Measurements from ENCODE around the gene SEC14L5.

SEC14L5 gene

DNA sequence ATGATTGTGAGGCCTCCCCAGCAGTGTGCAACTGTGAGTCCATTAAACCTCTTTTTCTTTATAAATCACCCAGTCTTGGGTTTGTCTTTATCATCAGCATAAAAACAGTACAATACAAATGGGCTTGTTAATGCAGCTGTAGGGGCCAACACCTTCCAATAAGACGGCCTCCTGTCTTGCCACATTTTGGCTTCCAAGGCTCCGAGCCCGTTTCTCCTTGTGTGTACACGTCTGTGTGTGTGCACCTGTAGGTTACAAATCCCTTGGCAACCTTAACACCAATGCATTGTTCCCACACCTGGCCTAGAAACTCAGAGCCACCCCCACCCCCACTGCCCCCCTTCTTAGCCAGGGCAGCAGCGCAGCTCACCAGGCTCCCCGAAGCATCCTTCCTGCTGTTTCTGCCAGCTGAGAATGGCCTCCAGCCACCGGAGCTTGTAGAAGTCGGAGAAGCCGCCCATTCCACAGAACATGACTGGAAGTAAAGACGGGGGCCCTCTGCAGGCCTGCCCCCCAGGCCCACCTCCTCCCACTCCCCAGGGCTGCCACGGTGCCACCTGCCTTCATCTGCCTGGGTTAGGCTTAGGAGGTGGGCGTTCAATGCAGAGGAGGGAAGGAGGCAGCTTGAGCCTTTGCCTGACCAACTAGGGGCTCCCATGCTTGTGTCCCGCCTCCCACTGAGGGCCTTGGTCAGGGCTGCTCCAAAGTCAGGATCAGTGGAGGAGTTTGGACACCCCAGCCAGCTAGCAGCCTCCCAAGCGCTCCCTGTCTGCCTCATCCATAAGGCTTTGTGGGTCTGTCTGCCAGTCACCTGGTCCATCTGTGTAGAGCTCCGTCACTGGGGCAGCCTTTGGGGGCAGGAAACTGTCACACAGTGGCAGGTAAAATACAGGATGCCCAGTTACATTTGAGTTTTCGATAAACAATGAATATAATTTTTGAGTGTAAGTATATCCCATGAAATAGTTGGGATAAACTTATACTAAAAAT, 97.0 kb downstream of the SEC14L5 start:
- no peaks in the 10 kb centered on the region for H3K79me2 ChIP-seq (ENCODE audit: low read length)
- TF ChIP-seq, protein P1, sequence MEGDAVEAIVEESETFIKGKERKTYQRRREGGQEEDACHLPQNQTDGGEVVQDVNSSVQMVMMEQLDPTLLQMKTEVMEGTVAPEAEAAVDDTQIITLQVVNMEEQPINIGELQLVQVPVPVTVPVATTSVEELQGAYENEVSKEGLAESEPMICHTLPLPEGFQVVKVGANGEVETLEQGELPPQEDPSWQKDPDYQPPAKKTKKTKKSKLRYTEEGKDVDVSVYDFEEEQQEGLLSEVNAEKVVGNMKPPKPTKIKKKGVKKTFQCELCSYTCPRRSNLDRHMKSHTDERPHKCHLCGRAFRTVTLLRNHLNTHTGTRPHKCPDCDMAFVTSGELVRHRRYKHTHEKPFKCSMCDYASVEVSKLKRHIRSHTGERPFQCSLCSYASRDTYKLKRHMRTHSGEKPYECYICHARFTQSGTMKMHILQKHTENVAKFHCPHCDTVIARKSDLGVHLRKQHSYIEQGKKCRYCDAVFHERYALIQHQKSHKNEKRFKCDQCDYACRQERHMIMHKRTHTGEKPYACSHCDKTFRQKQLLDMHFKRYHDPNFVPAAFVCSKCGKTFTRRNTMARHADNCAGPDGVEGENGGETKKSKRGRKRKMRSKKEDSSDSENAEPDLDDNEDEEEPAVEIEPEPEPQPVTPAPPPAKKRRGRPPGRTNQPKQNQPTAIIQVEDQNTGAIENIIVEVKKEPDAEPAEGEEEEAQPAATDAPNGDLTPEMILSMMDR (IDR thresholded peaks at IDR 0.05; ENCODE audit: low read depth, low read length), result no peak
- no peak for TF ChIP-seq EZH2phosphoT487 (IDR thresholded peaks at IDR 0.05; ENCODE audit: low read depth)
- H3K9ac ChIP-seq (ENCODE audit: low read length), result no peak overlapping the region
- H3K27ac ChIP-seq (ENCODE audit: low read length), result no peak overlapping the region
- no peaks in the 10 kb centered on the region for H3K36me3 ChIP-seq (replicated peaks; ENCODE audit: low read depth, low read length)
- peaks cover 5% of the 10 kb centered on the region; the same call in 1 of the 2 replicates for H3K27me3 ChIP-seq (ENCODE audit: low read depth, low read length)
- no peak overlapping the region for H3K4me2 ChIP-seq (ENCODE audit: low read length)
- H4K20me1 ChIP-seq (ENCODE audit: insufficient read depth, low read length), result no peaks in the 10 kb centered on the region
- no peaks in the 10 kb centered on the region for H3K9me3 ChIP-seq (ENCODE audit: insufficient read depth, low read length)
- no peak overlapping the region for H3K4me3 ChIP-seq (ENCODE audit: low read length)
- no peaks in the 10 kb centered on the region for H3K4me1 ChIP-seq (ENCODE audit: low read length)
- H2AFZ ChIP-seq (ENCODE audit: low read depth, low read length), result no peak overlapping the region

DNA sequence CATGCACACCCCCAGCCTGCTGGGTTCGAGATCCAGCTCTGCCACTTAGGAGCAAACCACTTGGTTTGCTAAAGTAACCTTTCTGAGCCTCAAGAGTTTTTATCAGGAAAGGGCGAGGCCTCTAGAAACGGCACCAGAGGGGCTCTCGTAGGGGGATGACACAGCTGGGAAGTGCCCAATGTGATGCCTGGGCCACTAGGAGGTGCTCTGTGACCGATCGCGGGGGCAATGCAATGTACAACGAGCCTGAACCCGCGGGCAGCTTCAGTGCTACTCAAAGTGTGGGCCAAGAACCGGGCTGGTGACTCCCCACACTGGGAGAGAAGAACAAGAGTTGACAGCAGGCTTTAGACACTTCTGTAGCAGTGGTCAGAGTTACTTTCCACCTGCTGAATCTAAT, 98.2 kb downstream of the SEC14L5 start:
- H3K9me3 ChIP-seq (ENCODE audit: insufficient read depth, low read length), result no peaks in the 10 kb centered on the region
- TF ChIP-seq, protein P1 (IDR thresholded peaks at IDR 0.05; ENCODE audit: low read depth, low read length), result peak; percentile 57
- TF ChIP-seq EZH2phosphoT487 (IDR thresholded peaks at IDR 0.05; ENCODE audit: low read depth), result no peak
- H3K27ac ChIP-seq (ENCODE audit: low read length), result no peak overlapping the region
- H3K4me3 ChIP-seq (ENCODE audit: low read length), result no peak overlapping the region
- no peaks in the 10 kb centered on the region for H4K20me1 ChIP-seq (ENCODE audit: insufficient read depth, low read length)
- H2AFZ ChIP-seq (ENCODE audit: low read depth, low read length), result 0 out of 2 replicates have a peak overlapping the region, but pooled peaks have one; percentile 12
- peaks cover 4% of the 10 kb centered on the region; the same call in 1 of the 2 replicates for H3K27me3 ChIP-seq (ENCODE audit: low read depth, low read length)
- H3K36me3 ChIP-seq (replicated peaks; ENCODE audit: low read depth, low read length), result no peaks in the 10 kb centered on the region
- H3K4me2 ChIP-seq (ENCODE audit: low read length), result no peak overlapping the region
- H3K4me1 ChIP-seq (ENCODE audit: low read length), result no peaks in the 10 kb centered on the region
- no peak overlapping the region for H3K9ac ChIP-seq (ENCODE audit: low read length)
- H3K79me2 ChIP-seq (ENCODE audit: low read length), result no peaks in the 10 kb centered on the region

DNA sequence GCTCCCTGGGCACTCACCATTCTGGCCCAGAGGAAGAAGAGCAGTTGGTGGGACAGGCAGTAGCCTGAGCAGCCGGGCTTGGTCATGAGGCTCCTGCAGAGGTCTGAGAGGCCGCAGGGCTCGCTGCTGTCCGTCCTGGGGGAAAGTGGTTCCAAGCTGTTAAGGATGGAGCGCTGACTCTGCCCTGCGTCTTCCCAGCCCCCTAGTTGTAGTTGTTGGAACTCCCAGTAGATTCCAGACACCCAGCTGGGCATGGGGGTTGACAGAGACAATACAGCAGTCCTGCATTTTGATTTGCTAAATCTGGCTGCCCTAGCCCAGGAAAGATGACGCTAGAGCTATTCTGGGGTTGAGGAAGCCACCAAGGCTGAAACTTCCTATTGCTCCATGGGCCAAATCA, 100.3 kb downstream of the SEC14L5 start:
- H3K4me1 ChIP-seq (ENCODE audit: low read length), result no peaks in the 10 kb centered on the region
- H2AFZ ChIP-seq (ENCODE audit: low read depth, low read length), result no peak overlapping the region
- H3K36me3 ChIP-seq (replicated peaks; ENCODE audit: low read depth, low read length), result no peaks in the 10 kb centered on the region
- H3K27me3 ChIP-seq (ENCODE audit: low read depth, low read length), result peaks cover 12% of the 10 kb centered on the region; the same call in 1 of the 2 replicates
- H3K79me2 ChIP-seq (ENCODE audit: low read length), result no peaks in the 10 kb centered on the region
- no peak overlapping the region for H3K4me3 ChIP-seq (ENCODE audit: low read length)
- no peaks in the 10 kb centered on the region for H4K20me1 ChIP-seq (ENCODE audit: insufficient read depth, low read length)
- TF ChIP-seq EZH2phosphoT487 (IDR thresholded peaks at IDR 0.05; ENCODE audit: low read depth), result no peak
- TF ChIP-seq, protein P1 (IDR thresholded peaks at IDR 0.05; ENCODE audit: low read depth, low read length), result no peak
- no peak overlapping the region for H3K9ac ChIP-seq (ENCODE audit: low read length)
- H3K27ac ChIP-seq (ENCODE audit: low read length), result no peak overlapping the region
- no peak overlapping the region for H3K4me2 ChIP-seq (ENCODE audit: low read length)
- no peaks in the 10 kb centered on the region for H3K9me3 ChIP-seq (ENCODE audit: insufficient read depth, low read length)

DNA sequence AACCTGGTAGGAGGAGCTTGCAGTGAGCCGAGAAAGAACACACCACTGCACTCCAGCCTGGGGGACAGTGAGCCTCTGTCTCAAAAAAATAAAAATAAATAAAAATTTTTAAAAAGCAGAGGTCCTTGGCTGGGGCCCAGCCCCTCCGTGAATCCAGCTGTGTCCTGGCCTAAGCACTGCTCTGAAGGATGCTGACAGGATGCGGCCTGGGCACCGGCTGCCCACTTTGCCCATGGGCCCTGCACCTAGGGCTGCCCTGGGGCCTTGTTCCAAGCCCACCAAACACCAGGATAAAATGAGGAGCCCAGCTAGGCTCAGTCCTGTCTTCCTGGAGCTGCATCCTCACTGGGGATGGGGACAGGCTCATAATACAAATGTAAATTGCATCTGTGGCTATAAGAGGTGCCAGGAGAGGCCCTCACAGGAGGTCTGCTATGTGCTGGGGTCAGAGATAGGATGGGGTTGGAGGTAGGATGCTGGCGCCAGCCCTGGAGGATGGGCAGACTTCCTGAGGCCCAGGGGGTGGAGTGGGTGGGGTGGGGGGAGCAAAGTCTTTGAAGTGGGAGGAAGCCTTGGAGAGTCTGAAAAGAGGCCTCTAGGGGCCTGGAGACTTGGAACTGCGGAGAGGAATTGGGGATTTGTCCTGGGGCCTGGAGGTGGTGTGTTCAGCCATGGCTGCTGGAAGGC, 101.4 kb downstream of the SEC14L5 start:
- Histone ChIP-seq H3K4me1 (ENCODE audit: low read length) (no peaks in the 10 kb centered on the region), H3K27ac (ENCODE audit: low read length) (no peak overlapping the region), H3K4me3 (ENCODE audit: low read length) (no peak overlapping the region), H3K9me3 (ENCODE audit: insufficient read depth, low read length) (no peaks in the 10 kb centered on the region), H3K27me3 (ENCODE audit: low read depth, low read length) (peaks cover 12% of the 10 kb centered on the region; the same call in 1 of the 2 replicates), H2AFZ (ENCODE audit: low read depth, low read length) (no peak overlapping the region), H4K20me1 (ENCODE audit: insufficient read depth, low read length) (no peaks in the 10 kb centered on the region), H3K36me3 (replicated peaks; ENCODE audit: low read depth, low read length) (no peaks in the 10 kb centered on the region), H3K4me2 (ENCODE audit: low read length) (no peak overlapping the region), H3K79me2 (ENCODE audit: low read length) (no peaks in the 10 kb centered on the region), H3K9ac (ENCODE audit: low read length) (no peak overlapping the region)
- no peak for TF ChIP-seq EZH2phosphoT487 (IDR thresholded peaks at IDR 0.05; ENCODE audit: low read depth)
- TF ChIP-seq, protein P1 (IDR thresholded peaks at IDR 0.05; ENCODE audit: low read depth, low read length), result no peak

All from OCI-LY3 (cell line).